GM10847 (cell line): ENCODE results near the gene SPDYE8.
"Not testable (repeated sequence)": the region's sequence is repeated elsewhere in the genome, so short reads cannot be mapped to it uniquely, and the experiment has no call there.

Source experiments
- POLR2A ChIP-seq: IDR thresholded peaks from 2 replicates; pipeline ENCODE4 v1.6.1; 2011; ENCODE audit not compliant: insufficient read length; ENCODE audit errors: extremely low read depth

The SPDYE8 gene, protein sequence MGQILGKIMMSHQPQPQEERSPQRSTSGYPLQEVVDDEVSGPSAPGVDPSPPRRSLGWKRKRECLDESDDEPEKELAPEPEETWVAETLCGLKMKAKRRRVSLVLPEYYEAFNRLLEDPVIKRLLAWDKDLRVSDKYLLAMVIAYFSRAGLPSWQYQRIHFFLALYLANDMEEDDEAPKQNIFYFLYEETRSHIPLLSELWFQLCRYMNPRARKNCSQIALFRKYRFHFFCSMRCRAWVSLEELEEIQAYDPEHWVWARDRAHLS

DNA sequence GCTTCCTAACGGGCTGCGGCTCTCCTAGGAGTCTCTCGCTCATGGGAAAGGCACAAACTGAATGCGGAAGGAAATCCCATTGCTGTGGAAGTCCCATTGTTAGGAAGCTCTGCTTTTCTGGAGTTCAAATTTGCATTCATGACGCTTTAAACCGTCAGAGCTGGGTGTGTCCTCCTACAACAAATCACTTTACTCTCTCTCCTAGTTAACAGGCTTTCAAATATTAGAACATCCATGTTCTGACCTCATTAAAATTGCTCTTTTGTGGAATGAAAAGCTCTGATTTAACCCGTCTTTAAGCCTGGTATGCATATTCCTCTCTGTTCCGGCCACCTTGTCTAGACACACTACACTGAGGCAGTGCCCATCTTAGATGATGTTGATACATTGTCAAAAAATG lies at the start of gene SPDYE8:
Gene SPDYE8, minus strand, starts transcription at position 101 of the 400 bp plus-strand sequence. CDS start 1,800 bp downstream, outside the sequence.
- TF ChIP-seq POLR2A, result not testable (repeated sequence)

DNA sequence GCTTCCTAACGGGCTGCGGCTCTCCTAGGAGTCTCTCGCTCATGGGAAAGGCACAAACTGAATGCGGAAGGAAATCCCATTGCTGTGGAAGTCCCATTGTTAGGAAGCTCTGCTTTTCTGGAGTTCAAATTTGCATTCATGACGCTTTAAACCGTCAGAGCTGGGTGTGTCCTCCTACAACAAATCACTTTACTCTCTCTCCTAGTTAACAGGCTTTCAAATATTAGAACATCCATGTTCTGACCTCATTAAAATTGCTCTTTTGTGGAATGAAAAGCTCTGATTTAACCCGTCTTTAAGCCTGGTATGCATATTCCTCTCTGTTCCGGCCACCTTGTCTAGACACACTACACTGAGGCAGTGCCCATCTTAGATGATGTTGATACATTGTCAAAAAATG lies 28.2 kb upstream of the SPDYE8 start, which contains the start of gene SPDYE11:
Gene SPDYE11, minus strand, starts transcription at position 101 of the 400 bp plus-strand sequence. CDS start 1,800 bp downstream, outside the sequence.
- TF ChIP-seq POLR2A, result not testable (repeated sequence)

DNA sequence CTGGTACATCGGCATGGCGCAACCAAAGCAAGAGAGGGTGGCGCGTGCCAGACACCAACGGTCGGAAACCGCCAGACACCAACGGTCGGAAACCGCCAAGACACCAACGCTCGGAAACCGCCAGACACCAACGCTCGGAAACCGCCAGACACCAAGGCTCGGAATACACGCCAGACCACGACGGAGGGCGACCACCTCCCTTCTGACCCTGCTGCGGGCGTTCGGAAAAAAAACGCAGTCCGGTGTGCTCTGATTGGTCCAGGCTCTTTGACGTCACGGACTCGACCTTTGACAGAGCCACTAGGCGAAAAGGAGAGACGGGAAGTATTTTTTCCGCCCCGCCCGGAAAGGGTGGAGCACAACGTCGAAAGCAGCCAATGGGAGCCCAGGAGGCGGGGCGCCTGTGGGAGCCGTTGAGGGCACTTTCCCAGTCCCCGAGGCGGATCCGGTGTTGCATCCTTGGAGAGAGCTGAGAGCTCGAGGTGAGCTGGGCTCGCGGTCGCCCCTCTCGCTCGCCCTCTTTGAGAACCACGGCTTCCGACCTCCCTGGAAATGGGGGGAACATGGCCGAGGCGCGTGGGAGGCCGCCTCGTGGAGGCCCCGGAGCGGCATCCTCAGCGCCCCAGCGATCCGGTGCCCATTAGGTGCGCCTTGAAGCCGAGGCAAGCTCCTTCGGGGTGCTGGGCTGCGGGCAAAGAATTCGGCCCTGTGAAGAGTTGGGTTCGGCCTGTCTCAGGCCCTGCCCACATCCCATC lies 23.7 kb downstream of the SPDYE8 start:
- peak; percentile 81 for TF ChIP-seq POLR2A
